Panc1 (cell line): ENCODE results near the gene COMMD2.

ENCODE experiments used
- POLR2AphosphoS5 ChIP-seq: IDR thresholded peaks from 2 replicates; pipeline ENCODE4 v1.6.1; 2012; ENCODE audit warnings: mild to moderate bottlenecking, low read depth, low read length, moderate library complexity
- TF ChIP-seq, protein P1 (sequence below): fragments of 450-650 bp; IDR thresholded peaks from 2 replicates; pipeline ENCODE4 v1.5.1; 2017; ENCODE audit warnings: mild to moderate bottlenecking

DNA sequence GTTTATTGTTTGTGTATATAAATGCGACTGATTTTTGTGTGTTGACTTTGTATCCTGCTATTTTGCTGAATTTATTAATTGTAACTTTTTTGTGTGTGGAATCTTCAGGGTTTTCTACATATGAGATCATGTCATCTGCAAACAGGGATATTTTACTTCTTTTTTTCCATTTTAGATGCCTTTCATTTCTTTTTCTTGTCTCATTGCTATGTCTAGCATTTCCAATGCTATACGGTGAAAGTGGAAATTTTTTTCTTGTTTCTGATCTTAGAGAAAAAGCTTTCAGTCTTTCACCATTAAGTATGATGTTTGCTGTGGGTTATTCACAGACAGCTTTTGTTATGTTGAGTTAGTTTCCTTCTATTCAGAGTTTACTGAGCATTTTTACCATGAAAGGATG lies 31.4 kb downstream of the COMMD2 start:
- TF ChIP-seq POLR2AphosphoS5 = no peak
- TF ChIP-seq, protein P1, sequence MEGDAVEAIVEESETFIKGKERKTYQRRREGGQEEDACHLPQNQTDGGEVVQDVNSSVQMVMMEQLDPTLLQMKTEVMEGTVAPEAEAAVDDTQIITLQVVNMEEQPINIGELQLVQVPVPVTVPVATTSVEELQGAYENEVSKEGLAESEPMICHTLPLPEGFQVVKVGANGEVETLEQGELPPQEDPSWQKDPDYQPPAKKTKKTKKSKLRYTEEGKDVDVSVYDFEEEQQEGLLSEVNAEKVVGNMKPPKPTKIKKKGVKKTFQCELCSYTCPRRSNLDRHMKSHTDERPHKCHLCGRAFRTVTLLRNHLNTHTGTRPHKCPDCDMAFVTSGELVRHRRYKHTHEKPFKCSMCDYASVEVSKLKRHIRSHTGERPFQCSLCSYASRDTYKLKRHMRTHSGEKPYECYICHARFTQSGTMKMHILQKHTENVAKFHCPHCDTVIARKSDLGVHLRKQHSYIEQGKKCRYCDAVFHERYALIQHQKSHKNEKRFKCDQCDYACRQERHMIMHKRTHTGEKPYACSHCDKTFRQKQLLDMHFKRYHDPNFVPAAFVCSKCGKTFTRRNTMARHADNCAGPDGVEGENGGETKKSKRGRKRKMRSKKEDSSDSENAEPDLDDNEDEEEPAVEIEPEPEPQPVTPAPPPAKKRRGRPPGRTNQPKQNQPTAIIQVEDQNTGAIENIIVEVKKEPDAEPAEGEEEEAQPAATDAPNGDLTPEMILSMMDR = no peak
